Pancreas (tissue), 10 donors: ENCODE data around the gene ELOVL5. TPM values are rescaled to one million over a fixed set of nuclear protein-coding genes. Genes with fewer than 3 reads are reported as not detected.

Source experiments
- ATAC-seq, 4 donors: fragments of 200-7000 bp; cut with Tn5 transposase; one replicate each; pipeline versions ENCODE4 v1.8.0 to v1.9.1; 2020; ENCODE audit warnings: mild to moderate bottlenecking in 4 of 4, moderate library complexity in 4 of 4
- DNase-seq, 6 donors: peaks; one replicate each; pipeline ENCODE4 v3.0.0-alpha.2; 2020
- FAIRE-seq: peaks from 2 replicates; lab custom pipeline; 2012; peaks lifted over from hg19 to GRCh38; lab: Jason Lieb, UNC
- H3K27ac ChIP-seq, 4 donors: fragments of 200-600 bp; sonication (generic); 1 replicate in 3 of 4; 2 replicates in 1 of 4; pipeline versions ENCODE4 v1.5.0 to v1.8.0; 2020
- H3K27me3 ChIP-seq, 4 donors: fragments of 200-600 bp; one replicate each; pipeline ENCODE4 v1.8.0; 2021
- H3K36me3 ChIP-seq, 3 donors: fragments of 200-600 bp; sonication (generic) in 1 of 3; one replicate each; pipeline versions ENCODE4 v1.5.0 to v1.8.0; 2020 to 2021
- H3K4me1 ChIP-seq, 3 donors: fragments of 200-600 bp; one replicate each; pipeline ENCODE4 v1.8.0; 2021
- H3K4me3 ChIP-seq, 4 donors: fragments of 200-600 bp; sonication (generic) in 2 of 4; one replicate each; pipeline versions ENCODE4 v1.5.0 to v1.8.0; 2020 to 2021
- H3K9me3 ChIP-seq, 4 donors: fragments of 200-600 bp; one replicate each; pipeline ENCODE4 v1.8.0; 2021
- WGBS, 2 donors: extraction: QIAGEN DNeasy Blood & Tissue Kit; methylation state at CpG; one replicate each; pipeline ENCODE4 v1.1.7; 2013; 5-methylcytosine and 5-hydroxymethylcytosine counted together
- intact Hi-C, 3 donors: fragments of 100-400 bp; cut with DNase I; formaldehyde crosslinking; loops; one replicate each; pipeline versions ENCODE4 v1.11.1 to v1.14.2; 2022
- polyA plus RNA-seq, 2 donors: library from polyadenylated mRNA; stranded (reverse); fragments of 200-250 nt; gene quantifications; one replicate each; pipeline ENCODE4 v1.2.3, GENCODE V29; 2013
- total RNA-seq, 6 donors: library from RNA; stranded (reverse); fragmentation: NEBNext Ultra II Directional in 4 of 6; extraction: Animal tissue kit (Norgen Biotek cat#: 25700) in 4 of 6; gene quantifications; one replicate each; pipeline versions ENCODE4 v1.2.1 to v1.2.4, GENCODE V29; 2021 to 2023
- TF ChIP-seq, protein P1 (sequence below), 4 donors: fragments of 200-600 bp; sonication (generic) in 3 of 4; IDR thresholded peaks; one replicate each; pipeline versions ENCODE4 v1.5.0 to v1.8.0; 2021; ENCODE audit warnings: antibody characterized with exemption in 4 of 4
- donor health status: healthy with polysubstance abuse.
- donor health status: DM: no; HTN: no; CAD: no; lungs with moderate emphysema.
- donor health status: DM: no; HTN: no; CAD: no.
- donor health status: control.
- donor health status: control.
- donor health status: Bipolar disorder and iron deficiency.
- donor health status: DM: yes; HTN: yes; CAD: no.
- donor health status: DM: no; HTN: no; CAD: no.
- donor health status: DM: no; HTN: no; CAD: no.
- donor health status: DM: yes; HTN: yes; CAD: no.

The ELOVL5 gene
- total and polyA plus RNA-seq, 8 donors: 2.8 to 21.2 (median 11.2) TPM

GRCh38 chr6:53377793-53378192 lies 29.0 kb upstream of the ELOVL5 start:
- H3K27ac ChIP-seq: no peak overlapping the region
- no peak for DNase-seq

GRCh38 chr6:53377289-53377688 lies 28.5 kb upstream of the ELOVL5 start:
- ATAC-seq (no peak), DNase-seq (no peak), FAIRE-seq (no peak)
- Histone ChIP-seq H3K4me3 (no peak overlapping the region), H3K4me1 (no peaks in the 10 kb centered on the region), H3K9me3 (no peaks in the 10 kb centered on the region), H3K27ac (no peak overlapping the region), H3K27me3 (no peaks in the 10 kb centered on the region), H3K36me3 (no peaks in the 10 kb centered on the region)
- WGBS, 2 donors: 68 to 78% methylated on average over 1 of the region's 1 CpG
- TF ChIP-seq, protein P1, sequence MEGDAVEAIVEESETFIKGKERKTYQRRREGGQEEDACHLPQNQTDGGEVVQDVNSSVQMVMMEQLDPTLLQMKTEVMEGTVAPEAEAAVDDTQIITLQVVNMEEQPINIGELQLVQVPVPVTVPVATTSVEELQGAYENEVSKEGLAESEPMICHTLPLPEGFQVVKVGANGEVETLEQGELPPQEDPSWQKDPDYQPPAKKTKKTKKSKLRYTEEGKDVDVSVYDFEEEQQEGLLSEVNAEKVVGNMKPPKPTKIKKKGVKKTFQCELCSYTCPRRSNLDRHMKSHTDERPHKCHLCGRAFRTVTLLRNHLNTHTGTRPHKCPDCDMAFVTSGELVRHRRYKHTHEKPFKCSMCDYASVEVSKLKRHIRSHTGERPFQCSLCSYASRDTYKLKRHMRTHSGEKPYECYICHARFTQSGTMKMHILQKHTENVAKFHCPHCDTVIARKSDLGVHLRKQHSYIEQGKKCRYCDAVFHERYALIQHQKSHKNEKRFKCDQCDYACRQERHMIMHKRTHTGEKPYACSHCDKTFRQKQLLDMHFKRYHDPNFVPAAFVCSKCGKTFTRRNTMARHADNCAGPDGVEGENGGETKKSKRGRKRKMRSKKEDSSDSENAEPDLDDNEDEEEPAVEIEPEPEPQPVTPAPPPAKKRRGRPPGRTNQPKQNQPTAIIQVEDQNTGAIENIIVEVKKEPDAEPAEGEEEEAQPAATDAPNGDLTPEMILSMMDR (IDR thresholded peaks at IDR 0.05): no peak
- intact Hi-C loops: no loop called here

More at GRCh38 chr6:53377793-53378192, 29.0 kb upstream of the ELOVL5 start:
- no peaks in the 10 kb centered on the region for H3K4me1 ChIP-seq
- ATAC-seq (no peak), FAIRE-seq (no peak)
- 68 to 86% methylated on average over 3 of the region's 3 CpGs for WGBS, 2 donors
- no peak overlapping the region for H3K4me3 ChIP-seq
- no peaks in the 10 kb centered on the region for H3K36me3 ChIP-seq
- H3K9me3 ChIP-seq: no peaks in the 10 kb centered on the region
- TF ChIP-seq, protein P1 (IDR thresholded peaks at IDR 0.05): no peak
- intact Hi-C loops: no loop called here
- no peaks in the 10 kb centered on the region for H3K27me3 ChIP-seq

DNA sequence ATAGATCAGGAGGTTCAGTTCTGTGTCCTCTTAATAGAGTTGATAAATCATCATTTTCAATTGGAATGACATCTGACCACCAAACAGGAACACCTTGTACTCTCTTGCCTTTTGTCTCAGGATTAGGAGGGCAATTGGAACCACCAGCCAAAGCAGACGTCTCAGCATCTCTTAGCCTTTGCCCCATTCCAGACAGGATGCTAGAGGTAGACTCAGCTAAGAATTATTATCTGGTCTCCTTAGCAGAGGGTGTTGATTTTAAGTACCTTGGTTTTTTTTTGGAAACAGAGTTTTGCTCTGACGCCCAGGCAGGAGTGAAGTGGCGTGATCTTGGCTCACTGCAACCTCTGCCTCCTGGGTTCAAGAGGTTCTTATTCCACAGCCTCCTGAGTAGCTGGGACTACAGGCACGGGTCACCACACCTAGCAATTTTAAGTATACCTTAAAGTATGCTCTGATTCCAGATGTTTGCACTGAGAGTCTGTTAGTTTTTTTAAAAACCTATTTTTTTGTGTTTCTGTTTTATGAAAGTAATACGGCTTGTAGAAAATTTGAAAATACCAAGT lies 28.0 kb upstream of the ELOVL5 start:
- Histone ChIP-seq H3K27ac (no peak overlapping the region), H3K27me3 (no peaks in the 10 kb centered on the region), H3K4me3 (no peak overlapping the region), H3K4me1 (no peaks in the 10 kb centered on the region), H3K36me3 (no peaks in the 10 kb centered on the region), H3K9me3 (no peaks in the 10 kb centered on the region)
- TF ChIP-seq, protein P1 (IDR thresholded peaks at IDR 0.05): no peak
- intact Hi-C loops: no loop called here
- DNase-seq (no peak), ATAC-seq (no peak), FAIRE-seq (no peak)
- 74 to 83% methylated on average over 5 of the region's 5 CpGs for whole genome bisulfite sequencing, 2 donors

- no peak overlapping the region for H3K4me3 ChIP-seq
- H3K27ac ChIP-seq: no peak overlapping the region
- no peak for DNase-seq
- no peaks in the 10 kb centered on the region for H3K27me3 ChIP-seq
- no peak for FAIRE-seq
- peak in 2 of 4 donors; percentile 13 to 48 for ATAC-seq
- no peaks in the 10 kb centered on the region for H3K4me1 ChIP-seq
- intact Hi-C loops: no loop called here
- no peaks in the 10 kb centered on the region for H3K36me3 ChIP-seq
- TF ChIP-seq, protein P1 (IDR thresholded peaks at IDR 0.05): no peak
- no peaks in the 10 kb centered on the region for H3K9me3 ChIP-seq
Measured at GRCh38 chr6:53375847-53376246, 27.1 kb upstream of the ELOVL5 start.

GRCh38 chr6:53373638-53374037 lies 24.9 kb upstream of the ELOVL5 start:
- Histone ChIP-seq H3K27me3 (no peaks in the 10 kb centered on the region), H3K27ac (no peak overlapping the region), H3K36me3 (no peaks in the 10 kb centered on the region), H3K4me3 (no peak overlapping the region), H3K4me1 (no peaks in the 10 kb centered on the region), H3K9me3 (no peaks in the 10 kb centered on the region)
- TF ChIP-seq, protein P1 (IDR thresholded peaks at IDR 0.05): no peak
- FAIRE-seq (no peak), DNase-seq (no peak), ATAC-seq (no peak)
- intact Hi-C loops: no loop called here
- 69 to 71% methylated on average over 4 of the region's 4 CpGs for WGBS, 2 donors
